Measurements from ENCODE around the gene PRKCG.
A peak's percentile ranks its signal among the peaks of the same experiment; 100 is the strongest.
"Not testable (repeated sequence)": the region's sequence is repeated elsewhere in the genome, so short reads cannot be mapped to it uniquely, and the experiment has no call there.

Gene PRKCG

DNA sequence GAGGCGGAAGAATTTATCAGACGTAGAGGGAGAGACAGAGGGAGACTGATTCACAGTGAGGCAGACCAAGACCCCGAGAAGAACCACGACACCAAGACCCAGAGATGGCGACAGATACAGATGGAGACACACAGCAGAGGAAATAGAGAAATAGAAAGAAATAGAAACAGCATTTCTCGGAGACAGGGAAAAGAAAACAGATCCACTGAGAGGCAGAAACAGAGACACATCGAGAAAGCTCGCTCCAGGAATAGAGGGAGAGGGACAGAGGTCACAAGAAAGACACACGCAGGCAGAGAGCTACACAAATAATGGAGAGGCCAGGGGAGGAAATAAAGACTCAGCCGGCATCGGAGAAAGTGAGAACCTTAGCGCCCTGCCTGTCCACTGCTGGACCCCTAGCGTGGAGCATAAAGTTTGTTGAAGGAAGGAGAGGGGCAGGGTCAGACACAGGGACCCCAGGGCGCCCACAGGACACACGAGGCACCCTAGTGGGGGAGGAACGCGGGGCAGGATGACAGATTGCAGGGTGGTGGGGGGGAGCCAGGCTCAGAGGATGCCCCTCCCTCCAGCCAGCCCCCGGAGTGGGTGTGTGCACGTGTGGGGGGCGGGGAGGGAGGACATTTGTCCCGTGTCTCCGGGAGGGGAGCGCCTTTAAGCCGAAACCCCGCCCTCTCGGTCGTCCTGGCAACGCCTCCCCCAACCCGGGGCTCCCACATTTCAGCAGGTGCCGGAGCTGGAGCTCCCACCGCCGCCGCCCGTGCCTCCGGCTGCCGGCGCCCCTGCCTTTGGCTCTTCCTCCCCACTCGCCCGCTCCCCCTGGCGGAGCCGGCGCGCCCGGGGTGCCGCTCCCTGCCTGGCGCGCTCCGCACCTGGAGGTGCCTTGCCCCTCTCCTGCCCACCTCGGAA, at the start of gene PRKCG:
Gene PRKCG (plus strand): TSS at position 716 of the 909 bp plus-strand sequence. CDS start 298 bp downstream, outside the sequence.
- no peak for DNase-seq

DNA sequence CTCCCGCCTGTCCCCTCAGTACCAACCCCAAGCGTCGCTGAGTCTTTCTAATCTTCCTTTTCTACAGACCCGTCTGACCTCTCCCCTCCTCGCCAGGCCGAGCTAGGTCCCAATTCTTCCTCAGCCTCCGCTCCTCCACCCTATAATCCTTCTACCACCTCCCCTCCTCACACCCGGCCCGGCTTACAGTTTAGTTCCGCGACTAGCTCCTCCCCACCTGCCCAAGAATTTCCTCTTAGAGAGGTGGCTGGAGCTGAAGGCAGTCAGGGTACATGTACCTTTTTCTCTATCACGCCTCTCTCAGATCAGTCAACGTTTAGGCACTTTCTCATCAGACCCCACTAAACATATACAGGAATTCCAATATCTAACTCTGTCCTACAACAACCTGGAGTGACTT, 49.1 kb upstream of the PRKCG start:
- not testable (repeated sequence) for DNase-seq

DNA sequence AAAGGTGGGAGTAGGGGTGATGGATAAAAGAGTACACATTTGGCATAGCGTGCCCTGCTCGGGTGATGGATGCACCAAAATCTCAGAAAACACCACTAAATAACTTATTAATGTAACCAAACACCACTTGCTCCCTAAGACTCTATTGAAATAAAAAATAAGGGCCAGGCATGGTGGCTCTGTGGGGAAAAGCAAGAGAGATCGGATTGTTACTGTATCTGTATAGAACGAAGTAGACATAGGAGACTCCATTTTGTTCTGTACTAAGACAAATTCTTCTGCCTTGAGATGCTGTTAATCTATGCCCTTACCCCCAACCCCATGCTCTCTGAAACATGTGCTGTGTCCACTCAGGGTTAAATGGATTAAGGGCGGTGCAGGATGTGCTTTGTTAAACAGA, 43.6 kb upstream of the PRKCG start:
- not testable (repeated sequence) for DNase-seq

DNA sequence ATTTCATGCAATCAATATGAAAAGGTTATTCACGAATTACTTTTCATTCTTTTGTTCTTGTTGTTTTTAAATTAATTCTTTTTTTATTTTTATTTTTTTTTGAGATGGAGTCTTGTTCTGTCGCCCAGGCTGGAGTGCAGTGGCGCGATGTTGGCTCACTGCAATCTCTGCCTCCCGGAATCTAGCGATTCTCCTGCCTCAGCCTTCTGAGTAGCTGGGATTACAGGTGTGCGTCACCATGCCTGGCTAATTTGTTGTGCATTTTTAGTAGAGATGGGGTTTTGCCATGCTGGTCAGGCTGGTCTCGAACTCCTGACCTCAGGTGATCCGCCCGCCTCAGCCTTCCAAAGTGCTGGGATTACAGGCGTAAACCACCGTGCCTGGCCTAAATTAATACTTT, 41.8 kb upstream of the PRKCG start:
- DNase-seq: not testable (repeated sequence)

DNA sequence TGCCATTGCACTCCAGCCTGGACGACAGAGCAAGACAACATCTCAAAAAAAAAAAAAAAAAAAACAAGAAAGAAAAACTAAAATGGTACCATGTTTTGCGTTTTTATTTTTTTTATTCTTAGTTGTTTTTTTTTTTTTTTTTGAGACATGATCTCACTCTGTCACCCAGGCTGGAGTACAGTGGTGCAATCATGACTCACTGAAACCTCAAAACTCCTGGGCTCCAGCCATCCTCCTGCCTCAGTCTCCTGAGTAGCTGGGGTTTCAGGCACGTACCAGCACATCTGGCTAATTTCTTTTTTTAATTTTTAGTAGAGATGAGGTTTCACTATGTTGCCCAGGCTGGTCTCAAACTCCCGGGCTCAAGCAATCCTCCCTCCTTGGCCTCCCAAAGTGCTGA, 41.1 kb upstream of the PRKCG start:
- not testable (repeated sequence) for DNase-seq

DNA sequence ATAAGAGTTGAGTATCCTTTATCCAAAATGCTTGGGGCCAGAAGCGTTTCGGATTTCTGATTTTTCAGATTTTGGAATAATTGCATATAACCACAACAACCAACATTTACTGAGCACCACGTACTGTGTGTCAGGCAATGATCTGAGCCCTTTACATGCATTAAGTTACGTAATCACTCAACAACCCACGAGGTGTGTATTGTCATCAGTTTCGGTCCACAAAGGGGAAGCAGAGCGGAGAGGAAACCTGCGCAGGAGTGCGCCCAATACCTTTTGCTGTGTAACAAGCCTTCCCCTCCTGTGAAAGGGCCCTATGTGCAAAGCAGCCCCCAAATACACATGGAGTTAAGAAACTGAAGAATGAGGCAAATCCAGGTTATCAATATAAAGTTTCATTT, 37.1 kb upstream of the PRKCG start:
- DNase-seq: no peak

DNA sequence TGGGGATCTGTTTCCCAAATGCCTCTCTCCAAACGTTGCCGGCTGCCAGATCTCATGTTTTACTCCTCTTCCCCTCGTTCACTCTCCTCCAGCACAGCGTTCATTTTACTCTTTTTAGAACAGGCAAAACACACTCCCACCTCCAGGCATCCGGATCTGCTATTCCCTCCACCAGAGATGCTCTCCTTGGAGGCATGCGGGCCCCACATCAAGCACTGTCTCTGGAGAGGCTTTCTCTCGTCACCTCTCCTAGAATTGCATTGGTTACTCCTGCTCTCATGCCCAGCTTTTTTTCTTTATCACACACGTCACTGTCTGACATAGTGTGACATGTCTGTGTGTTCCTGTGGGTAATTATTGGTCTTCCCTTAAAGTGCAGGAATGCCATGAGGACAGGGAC, 34.4 kb upstream of the PRKCG start:
- DNase-seq: no peak

DNA sequence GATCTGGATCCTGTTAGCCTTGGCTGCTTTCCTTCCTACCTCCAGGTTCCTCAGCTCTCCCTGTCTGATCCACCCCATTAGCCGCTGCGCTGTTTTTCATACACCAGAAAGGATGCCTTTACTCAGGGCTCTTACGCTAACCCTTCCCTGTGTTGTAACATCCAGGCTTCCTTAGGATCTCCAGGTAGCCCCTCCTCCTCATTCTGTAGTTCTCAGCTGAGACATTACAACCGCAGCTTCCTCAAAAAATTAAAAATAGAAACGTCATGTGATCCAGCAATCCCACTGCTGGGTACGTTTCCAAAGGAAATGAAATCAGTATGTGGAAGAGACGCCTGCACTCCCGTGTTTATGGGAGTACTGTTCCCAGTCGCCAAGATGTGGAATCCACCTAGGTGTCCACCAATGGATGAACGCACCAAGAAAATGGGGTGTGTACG, 32.7 kb upstream of the PRKCG start:
- DNase-seq: no peak

DNA sequence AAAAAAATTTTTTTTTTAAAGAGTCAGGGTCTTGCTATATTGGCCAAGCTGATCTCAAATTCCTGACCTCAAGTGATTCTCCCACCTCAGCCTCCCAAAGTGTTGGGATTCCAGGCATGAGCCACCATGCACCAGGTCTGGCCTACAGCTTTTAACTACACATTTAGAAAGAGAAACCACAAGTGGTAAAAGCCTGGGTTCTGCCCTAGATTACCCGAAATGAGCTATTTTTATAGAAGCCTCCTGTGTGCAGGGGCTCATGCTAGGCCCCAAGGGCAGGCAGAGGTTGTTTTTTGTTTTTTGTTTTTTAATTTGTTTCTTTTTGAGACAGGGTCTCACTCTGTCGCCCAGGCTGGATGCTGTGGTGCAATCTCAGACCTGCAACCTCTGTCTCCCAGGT, 28.3 kb upstream of the PRKCG start:
- no peak for DNase-seq

DNA sequence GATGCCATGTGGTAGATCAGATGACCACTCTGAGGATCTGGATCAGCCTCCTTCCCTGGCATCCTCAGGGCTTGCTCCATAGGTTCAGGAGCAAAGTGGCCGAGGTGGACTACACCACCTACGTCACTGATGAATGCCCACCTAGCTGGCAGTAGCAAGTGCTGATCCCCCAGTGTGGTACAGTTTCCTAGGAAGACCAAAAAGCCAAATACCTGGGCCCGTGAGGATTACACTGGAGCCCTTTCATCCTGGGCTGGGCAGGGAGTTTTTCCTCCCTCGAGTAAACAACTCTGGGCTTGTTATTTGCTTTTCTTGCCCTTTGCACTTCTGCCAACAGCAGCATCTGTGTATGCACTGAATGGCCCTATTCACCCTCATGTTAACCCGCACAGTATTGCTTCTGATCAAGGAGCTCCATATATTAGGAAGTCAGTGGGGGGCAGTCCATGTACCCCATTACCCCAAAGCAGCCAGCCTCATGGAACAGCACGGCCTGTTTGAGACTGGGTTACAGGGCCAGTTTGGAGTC, 17.6 kb upstream of the PRKCG start:
- no peak for DNase-seq

DNA sequence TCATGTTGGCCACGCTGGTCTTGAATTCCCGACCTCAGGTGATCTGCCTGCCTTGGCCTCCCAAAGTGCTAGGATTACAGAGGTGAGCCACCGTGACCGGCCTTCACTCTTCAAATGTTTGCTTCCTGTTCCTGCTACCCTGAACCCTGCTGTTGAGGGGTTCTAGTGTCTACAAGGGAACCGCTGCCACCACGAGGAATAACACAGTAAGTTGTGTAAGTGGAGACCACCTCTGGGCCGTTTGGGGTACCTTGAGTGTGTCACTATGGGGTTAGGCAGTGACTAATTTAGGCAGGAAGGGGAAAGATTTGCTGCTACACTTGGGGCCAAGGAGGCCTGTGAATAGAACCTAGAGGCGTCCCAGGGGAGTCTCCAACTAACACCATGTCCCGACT, 16.5 kb upstream of the PRKCG start:
- no peak for DNase-seq

DNA sequence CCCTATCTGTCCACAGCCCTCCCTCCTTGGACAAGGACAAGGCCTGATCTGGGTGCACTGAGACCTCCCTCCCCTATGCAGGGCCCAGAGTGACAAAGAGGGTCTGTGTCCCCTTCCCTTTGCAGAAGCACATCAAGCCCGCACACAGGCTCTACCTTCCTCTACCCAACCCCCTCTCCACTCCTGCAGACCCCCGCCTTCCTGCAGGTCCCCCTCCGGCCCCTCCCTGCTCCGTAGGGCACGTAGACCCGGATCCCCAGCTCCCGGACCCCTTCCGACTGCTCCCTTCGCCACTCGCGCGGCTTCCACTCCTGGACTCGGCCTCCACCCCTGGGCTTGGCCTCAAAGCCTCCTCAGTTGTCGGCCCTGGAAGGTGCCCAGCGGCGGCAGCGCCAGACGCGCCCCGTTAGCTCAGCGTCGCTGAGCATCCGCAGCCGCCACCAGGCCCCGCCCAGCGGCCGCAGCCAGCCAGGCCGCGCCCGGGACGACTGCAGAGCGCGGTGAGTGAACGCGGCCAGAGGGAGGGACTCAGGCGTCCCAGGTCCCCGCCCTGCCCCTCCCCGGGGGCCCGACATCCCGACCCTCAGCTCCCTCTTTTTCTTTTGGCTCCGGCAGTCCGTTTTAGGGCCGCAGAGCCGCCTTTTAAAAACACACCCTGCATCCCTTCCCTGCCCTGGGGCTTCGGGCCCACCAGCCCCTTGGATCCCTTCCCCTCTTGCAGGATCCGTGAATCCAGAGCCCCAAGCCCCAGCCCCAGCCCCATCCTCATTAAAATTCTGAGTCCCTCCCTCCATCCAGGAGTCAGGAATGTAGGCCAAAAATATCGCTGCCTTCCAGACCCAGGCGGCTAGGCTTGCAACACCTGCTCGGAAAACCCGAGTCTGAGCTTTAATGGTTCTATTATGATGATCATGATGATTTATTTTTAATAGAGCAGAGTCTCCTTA, 15.8 kb upstream of the PRKCG start:
- peak in 1 of 2 experiments; percentile 5 for DNase-seq

DNA sequence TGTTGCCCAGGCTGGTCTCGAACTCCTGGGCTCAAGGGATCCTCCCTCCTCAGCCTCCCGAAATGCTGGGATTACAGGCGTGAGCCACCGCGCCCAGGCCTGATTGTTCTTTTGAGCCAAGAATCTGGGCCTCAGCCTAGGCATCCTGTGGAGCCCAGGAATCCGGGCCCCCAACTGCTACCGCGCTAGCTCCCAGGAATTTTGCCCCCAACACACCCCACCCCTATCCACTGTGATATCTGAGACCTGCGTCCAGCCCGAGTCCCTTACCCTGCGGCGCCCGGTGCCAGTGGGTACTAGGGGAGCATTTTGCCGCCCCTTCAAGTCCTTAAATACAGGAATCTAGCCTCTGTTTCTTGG, 15.2 kb upstream of the PRKCG start:
- no peak for DNase-seq

DNA sequence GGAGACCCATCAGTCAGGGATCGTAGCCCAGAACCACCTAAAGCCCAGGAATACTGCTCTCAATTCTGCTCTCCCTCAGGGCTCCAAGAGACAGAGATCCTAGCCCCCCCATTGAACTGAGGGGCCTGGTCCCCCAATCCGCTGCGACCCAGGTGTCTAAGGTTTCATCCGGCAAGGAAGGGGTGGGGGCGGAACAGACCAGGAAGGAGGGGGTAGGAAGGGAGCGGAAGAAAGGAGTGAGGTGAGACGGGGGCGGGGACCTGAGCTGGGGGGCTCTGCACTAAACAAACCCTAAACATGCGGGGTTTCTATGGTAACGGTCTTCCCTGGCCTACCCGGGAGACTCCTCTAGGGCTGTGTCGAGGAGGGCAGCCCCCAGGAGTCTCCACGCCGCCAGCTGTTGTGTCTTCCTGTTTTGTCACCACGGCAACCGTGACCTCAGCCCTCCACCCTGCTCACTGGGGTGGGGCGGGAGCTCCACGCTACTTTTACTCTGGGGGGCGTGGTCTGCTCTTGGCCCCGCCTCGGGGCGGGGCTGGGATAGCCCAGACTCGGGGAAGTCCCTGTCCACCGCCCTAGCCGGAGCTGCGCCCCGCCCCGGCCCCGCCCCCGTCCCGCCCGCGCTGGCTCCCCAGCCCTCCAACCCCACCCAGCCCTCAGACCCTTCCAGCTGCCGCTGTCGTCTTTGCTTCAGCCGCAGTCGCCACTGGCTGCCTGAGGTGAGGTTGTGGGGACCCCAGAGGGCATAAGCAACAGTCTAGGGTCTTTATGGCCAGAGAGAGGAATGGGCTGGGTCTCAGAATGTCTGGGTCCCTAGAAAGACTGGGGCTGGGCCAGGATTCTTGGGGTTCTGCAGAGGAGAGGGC, 14.5 kb upstream of the PRKCG start, which contains the start of gene MYADM:
Gene MYADM (plus strand): TSS at position 659 of the 866 bp plus-strand sequence. CDS start 5,647 bp downstream, outside the sequence.
- DNase-seq: peak; percentile 45 to 80

DNA sequence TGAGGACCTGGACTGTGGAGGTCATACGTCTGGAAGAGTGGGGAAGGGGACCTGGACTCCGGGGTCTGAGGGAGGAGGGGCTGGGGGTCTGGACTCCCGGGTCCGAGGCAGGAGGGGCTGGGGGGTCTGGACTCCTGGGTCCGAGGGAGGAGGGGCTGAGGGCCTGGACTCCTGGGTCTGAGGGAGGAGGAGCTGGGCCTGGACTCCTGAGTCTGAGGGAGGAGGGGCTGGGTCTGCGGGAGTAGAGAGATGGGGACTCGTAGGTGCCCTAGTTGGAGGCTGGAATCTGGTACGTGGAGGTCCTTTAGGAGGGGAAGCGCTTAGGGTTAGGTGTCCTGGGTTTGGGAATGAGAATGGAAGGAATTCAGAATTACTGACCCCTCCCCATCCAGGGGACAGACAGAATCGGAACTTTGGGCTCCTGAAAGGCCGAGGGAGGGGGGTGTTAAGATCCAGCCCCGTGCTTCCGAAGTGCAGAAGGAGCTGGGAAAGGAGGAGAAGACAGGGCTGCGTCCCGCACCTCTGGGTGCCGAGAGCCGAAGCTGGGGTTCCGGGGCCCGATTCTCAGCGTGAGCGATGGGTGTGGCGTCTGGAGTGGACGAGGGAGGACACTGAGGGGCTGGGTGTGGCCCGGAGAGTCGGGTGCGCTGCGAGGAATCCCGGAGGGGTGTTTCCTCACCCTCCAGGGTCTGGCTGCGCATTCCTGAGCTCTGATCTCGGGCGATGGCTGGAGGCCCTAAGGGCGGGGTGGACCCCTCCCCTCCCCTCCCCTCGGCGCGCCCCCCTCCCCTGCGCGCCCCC, 13.7 kb upstream of the PRKCG start:
- DNase-seq: no peak

DNA sequence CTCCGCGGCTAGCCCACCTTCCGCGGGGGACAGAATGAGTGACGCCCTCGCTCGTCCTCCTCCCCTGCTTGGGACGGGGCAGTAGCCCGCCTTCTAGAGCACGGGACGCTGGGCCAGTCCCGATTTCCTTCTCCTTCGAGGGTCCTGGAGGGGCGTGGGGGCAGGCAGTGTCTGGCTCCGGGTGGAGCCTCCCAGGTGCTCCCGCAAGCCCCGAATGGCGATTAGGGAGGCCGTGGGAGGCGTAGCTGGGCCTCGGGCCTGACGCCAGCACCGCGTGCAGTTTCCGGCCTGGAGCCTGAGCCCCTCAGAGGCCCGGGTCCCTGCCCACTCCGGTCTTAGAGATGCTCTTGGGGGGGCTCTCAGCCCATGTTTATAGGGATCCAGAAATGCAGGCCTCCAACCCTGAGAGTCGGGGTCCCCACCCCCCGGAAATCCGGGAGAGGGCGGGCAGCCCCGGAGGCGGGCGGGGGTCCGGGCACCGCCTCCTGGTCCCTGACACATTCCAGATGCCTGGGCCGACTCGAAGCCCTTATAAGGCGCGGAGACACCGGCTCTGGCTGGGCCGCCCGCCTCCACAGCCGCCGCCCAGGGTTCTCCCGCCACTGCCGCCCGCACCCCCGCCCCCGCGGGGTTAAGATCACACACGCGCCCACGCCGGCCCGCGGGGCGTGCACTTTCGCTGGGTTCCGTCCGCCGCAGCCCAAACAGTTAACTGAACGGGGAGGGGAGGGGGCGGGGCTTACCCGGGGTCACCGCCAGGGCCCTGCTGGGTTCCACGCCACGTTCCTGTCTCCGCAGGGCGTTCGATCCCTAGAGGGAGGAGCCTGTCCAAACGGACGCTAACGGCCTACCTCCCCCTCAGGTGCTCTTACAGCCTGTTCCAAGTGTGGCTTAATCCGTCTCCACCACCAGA, 12.8 kb upstream of the PRKCG start:
- DNase-seq: no peak

DNA sequence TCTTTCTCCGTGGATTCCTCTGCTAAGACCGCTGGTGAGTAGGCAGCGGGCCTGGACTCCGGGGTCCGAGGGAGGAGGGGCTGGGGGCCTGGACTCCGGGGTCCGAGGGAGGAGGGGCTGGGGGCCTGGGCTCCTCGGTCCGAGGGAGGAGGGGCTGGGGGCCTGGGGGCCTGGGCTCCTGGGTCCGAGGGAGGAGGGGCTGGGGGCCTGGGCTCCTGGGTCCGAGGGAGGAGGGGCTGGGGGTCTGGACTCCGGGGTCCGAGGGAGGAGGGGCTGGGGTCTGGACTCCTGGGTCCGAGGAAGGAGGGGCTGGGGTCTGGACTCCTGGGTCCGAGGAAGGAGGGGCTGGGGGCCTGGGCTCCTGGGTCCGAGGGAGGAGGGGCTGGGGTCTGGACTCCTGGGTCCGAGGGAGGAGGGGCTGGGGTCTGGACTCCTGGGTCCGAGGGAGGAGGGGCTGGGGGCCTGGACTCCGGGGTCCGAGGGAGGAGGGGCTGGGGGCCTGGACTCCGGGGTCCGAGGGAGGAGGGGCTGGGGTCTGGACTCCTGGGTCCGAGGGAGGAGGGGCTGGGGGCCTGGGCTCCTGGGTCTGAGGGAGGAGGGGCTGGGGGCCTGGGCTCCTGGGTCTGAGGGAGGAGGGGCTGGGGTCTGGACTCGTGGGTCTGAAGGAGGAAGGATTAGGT, 12.1 kb upstream of the PRKCG start:
- not testable (repeated sequence) for DNase-seq

DNA sequence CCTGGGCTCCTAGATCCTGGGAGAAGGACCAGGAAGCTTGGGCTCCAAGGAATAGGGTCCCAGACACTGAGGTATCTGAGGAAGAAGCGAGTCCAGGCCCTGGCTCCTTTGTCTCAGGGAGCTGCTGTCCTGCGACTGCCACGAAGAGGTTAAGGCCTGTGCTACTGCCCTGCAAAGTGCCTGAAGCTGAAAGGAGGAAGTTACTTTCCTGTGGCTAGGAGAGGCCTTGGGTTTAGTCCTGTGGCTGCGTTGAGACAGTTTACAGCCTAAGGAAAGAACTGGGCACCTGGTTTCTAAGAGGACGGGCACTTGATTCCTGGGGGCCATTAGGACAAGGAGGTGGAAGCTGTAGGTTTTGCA, 11.5 kb upstream of the PRKCG start:
- no peak for DNase-seq

DNA sequence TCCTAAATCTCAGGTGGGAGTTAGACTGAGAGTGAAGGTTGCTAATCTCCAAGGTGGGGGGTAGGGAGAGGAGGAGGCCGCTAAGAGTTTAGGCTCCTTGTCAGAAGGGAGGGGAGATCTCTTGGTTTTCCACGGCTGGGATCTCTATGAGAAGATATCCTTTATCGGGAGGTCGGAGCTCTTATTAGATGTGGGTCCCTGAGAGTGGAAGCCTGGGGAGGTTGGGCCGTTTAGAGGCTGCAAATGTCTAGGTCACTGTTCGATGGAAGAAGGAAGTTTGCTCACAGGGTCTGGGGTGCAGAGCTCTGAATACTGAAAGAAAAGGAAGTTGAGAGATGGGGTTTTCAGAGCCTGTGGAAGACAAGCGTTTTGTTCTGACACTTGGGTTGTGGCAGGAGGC, 10.5 kb upstream of the PRKCG start:
- no peak for DNase-seq

DNA sequence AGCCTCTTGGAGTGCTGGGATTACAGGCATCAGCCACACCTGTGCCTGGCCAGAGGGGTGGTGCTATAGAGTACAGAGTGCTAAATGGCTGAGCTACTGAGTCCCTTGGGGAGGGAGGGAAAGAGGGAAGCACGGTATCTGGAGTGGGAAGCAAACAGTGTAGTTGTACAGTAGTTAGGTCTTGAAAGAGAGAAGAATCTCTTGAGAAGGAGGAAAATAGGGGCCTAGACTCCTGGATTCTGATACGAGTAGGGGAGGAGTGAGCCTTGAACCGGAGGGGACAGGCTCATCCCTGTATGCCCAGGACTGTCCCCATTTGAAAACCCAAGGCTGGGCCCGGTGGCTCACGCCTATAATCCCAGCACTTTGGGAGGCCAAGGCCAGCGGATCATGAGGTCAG, 9.2 kb upstream of the PRKCG start:
- no peak for DNase-seq

All from cerebellar nuclear complex (tissue), 1 donor.